Measurements from ENCODE around the gene PLCL2.

PLCL2 gene

DNA sequence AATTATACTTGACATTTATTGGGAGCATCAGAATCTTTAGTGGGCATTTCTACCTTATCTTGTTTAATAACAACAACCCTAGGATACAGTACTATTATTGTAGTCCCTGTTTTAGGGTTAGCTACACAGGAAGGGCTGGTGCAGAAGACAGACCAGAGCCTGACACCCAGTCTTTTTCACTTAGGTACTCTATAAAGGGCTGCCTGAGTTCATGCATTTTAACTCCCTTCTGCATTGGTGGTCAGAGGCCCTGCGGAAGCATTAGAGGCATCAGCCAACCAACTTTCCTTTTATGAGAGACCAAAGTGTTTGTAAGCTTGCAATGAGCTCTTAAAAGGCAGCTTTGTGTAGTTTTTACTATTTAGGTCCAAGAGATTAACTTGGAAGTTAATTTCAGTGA, 105.4 kb downstream of the PLCL2 start:
- DNase-seq = no peak
- POLR2A ChIA-PET = no interaction called here
- Histone ChIP-seq H3K9me3 (ENCODE audit: control extremely low read depth in 1 of 5, control insufficient read depth in 4 of 5, insufficient read depth in 2 of 5, low read depth in 1 of 5, low read length in 4 of 5) (no peaks in the 10 kb centered on the region), H3K27me3 (replicated peaks in 2 of 5; ENCODE audit: control insufficient read depth in 4 of 5, insufficient read depth in 5 of 5, low read length in 4 of 5) (no peaks in the 10 kb centered on the region), H3K4me3 (ENCODE audit: control insufficient read depth in 1 of 7, extremely low read depth in 1 of 7, insufficient read depth in 4 of 7, low read depth in 2 of 7, low read length in 6 of 7) (no peak overlapping the region), H3K36me3 (ENCODE audit: control insufficient read depth in 4 of 4, insufficient read depth in 4 of 4, low read length in 3 of 4) (no peaks in the 10 kb centered on the region), H3K27ac (ENCODE audit: insufficient read depth in 1 of 2, low read depth in 1 of 2, low read length in 2 of 2, poor library complexity in 1 of 2, severe bottlenecking in 2 of 2) (no peak overlapping the region), H3K4me1 (ENCODE audit: control extremely low read depth in 1 of 4, control insufficient read depth in 4 of 4, insufficient read depth in 4 of 4, low read length in 3 of 4) (peaks cover 0 to 10% (median 3%) of the 10 kb centered on the region in 4 experiments)
- CTCF ChIA-PET = interaction anchor here (0.7 kb wide), 1 partner anchor 24 kb away, joined by 3 read pairs; no protein-coding TSS in a partner anchor
- WGBS (ENCODE audit: insufficient coverage) = 83% methylated on average over 1 of the region's 1 CpG

GRCh38 chr3:16992198-16992597, 107.4 kb downstream of the PLCL2 start:
- ChIA-PET POLR2A (no interaction called here), CTCF (no interaction called here)
- Histone ChIP-seq H3K9me3 (ENCODE audit: control extremely low read depth in 1 of 5, control insufficient read depth in 4 of 5, insufficient read depth in 2 of 5, low read depth in 1 of 5, low read length in 4 of 5) (no peaks in the 10 kb centered on the region), H3K27me3 (replicated peaks in 2 of 5; ENCODE audit: control insufficient read depth in 4 of 5, insufficient read depth in 5 of 5, low read length in 4 of 5) (no peaks in the 10 kb centered on the region), H3K4me1 (ENCODE audit: control extremely low read depth in 1 of 4, control insufficient read depth in 4 of 4, insufficient read depth in 4 of 4, low read length in 3 of 4) (peaks cover 4 to 25% (median 10%) of the 10 kb centered on the region in 4 experiments), H3K4me3 (ENCODE audit: control insufficient read depth in 1 of 7, extremely low read depth in 1 of 7, insufficient read depth in 4 of 7, low read depth in 2 of 7, low read length in 6 of 7) (no peak overlapping the region), H3K36me3 (ENCODE audit: control insufficient read depth in 4 of 4, insufficient read depth in 4 of 4, low read length in 3 of 4) (no peaks in the 10 kb centered on the region), H3K27ac (ENCODE audit: insufficient read depth in 1 of 2, low read depth in 1 of 2, low read length in 2 of 2, poor library complexity in 1 of 2, severe bottlenecking in 2 of 2) (no peak overlapping the region)
- no peak for DNase-seq
- WGBS (ENCODE audit: insufficient coverage) = 100% methylated on average over 2 of the region's 3 CpGs

DNA sequence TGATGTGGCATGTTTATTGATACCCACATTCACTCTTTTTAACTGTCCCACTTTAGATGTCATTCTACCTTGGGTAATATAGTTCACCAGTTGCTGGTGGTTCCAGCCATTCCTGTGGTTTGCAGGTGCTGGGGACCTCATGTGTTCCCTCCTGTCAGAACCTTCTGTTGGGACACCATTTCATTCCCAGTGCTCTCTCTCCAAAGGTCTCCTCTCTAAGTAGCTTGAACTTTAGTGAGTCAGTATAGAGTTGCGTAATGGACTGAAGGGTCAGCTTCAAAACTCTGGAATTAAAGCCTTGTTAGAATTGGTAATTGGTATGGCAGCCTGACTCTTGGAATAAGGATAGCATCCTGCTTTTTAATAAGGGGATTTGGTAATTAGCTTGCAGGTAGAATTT, 108.5 kb downstream of the PLCL2 start:
- POLR2A ChIA-PET = interaction anchor here (0.9 kb wide), 1 partner anchor 18 kb away, joined by 3 read pairs; no protein-coding TSS in a partner anchor
- no peaks in the 10 kb centered on the region for H3K27me3 ChIP-seq (replicated peaks in 2 of 5; ENCODE audit: control insufficient read depth in 4 of 5, insufficient read depth in 5 of 5, low read length in 4 of 5)
- H3K36me3 ChIP-seq (ENCODE audit: control insufficient read depth in 4 of 4, insufficient read depth in 4 of 4, low read length in 3 of 4) = no peaks in the 10 kb centered on the region
- no peak overlapping the region for H3K27ac ChIP-seq (ENCODE audit: insufficient read depth in 1 of 2, low read depth in 1 of 2, low read length in 2 of 2, poor library complexity in 1 of 2, severe bottlenecking in 2 of 2)
- no peak overlapping the region for H3K4me3 ChIP-seq (ENCODE audit: control insufficient read depth in 1 of 7, extremely low read depth in 1 of 7, insufficient read depth in 4 of 7, low read depth in 2 of 7, low read length in 6 of 7)
- 100% methylated on average over 1 of the region's 1 CpG for WGBS (ENCODE audit: insufficient coverage)
- DNase-seq = no peak
- no peaks in the 10 kb centered on the region for H3K9me3 ChIP-seq (ENCODE audit: control extremely low read depth in 1 of 5, control insufficient read depth in 4 of 5, insufficient read depth in 2 of 5, low read depth in 1 of 5, low read length in 4 of 5)
- peaks cover 4 to 32% (median 10%) of the 10 kb centered on the region in 4 experiments for H3K4me1 ChIP-seq (ENCODE audit: control extremely low read depth in 1 of 4, control insufficient read depth in 4 of 4, insufficient read depth in 4 of 4, low read length in 3 of 4)
- CTCF ChIA-PET = interaction anchor here (1.3 kb wide), 1 partner anchor 55 kb away, joined by 3 read pairs; no protein-coding TSS in a partner anchor

- H3K27ac ChIP-seq (ENCODE audit: insufficient read depth in 1 of 2, low read depth in 1 of 2, low read length in 2 of 2, poor library complexity in 1 of 2, severe bottlenecking in 2 of 2) = no peak overlapping the region
- CTCF ChIA-PET = interaction anchor here (1.0 to 1.2 kb wide), 3 partner anchors 32 to 167 kb away, joined by 3 to 4 read pairs (median 3); no protein-coding TSS in a partner anchor
- DNase-seq = peak in 2 of 3 donors; percentile 65 to 70
- H3K9me3 ChIP-seq (ENCODE audit: control extremely low read depth in 1 of 5, control insufficient read depth in 4 of 5, insufficient read depth in 2 of 5, low read depth in 1 of 5, low read length in 4 of 5) = no peaks in the 10 kb centered on the region
- POLR2A ChIA-PET = no interaction called here
- H3K4me1 ChIP-seq (ENCODE audit: control extremely low read depth in 1 of 4, control insufficient read depth in 4 of 4, insufficient read depth in 4 of 4, low read length in 3 of 4) = peaks cover 4 to 44% (median 14%) of the 10 kb centered on the region in 4 experiments
- H3K36me3 ChIP-seq (ENCODE audit: control insufficient read depth in 4 of 4, insufficient read depth in 4 of 4, low read length in 3 of 4) = no peaks in the 10 kb centered on the region
- H3K4me3 ChIP-seq (ENCODE audit: control insufficient read depth in 1 of 7, extremely low read depth in 1 of 7, insufficient read depth in 4 of 7, low read depth in 2 of 7, low read length in 6 of 7) = peak overlapping the region in 1 of 7 experiments; percentile 0
- no peaks in the 10 kb centered on the region for H3K27me3 ChIP-seq (replicated peaks in 2 of 5; ENCODE audit: control insufficient read depth in 4 of 5, insufficient read depth in 5 of 5, low read length in 4 of 5)
- 20% methylated on average over 3 of the region's 4 CpGs for whole genome bisulfite sequencing (ENCODE audit: insufficient coverage)
These were observed 110.2 kb downstream of the PLCL2 start for GRCh38 chr3:16994854-16995525.

GRCh38 chr3:16995601-16996000, 110.8 kb downstream of the PLCL2 start:
- no peaks in the 10 kb centered on the region for H3K36me3 ChIP-seq (ENCODE audit: control insufficient read depth in 4 of 4, insufficient read depth in 4 of 4, low read length in 3 of 4)
- H3K27ac ChIP-seq (ENCODE audit: insufficient read depth in 1 of 2, low read depth in 1 of 2, low read length in 2 of 2, poor library complexity in 1 of 2, severe bottlenecking in 2 of 2) = peak overlapping the region in 1 of 2 experiments; percentile 15
- CTCF ChIA-PET = interaction anchor here (1.0 to 1.3 kb wide), 3 partner anchors 9 to 168 kb away, joined by 3 to 4 read pairs (median 3); no protein-coding TSS in a partner anchor
- no peaks in the 10 kb centered on the region for H3K9me3 ChIP-seq (ENCODE audit: control extremely low read depth in 1 of 5, control insufficient read depth in 4 of 5, insufficient read depth in 2 of 5, low read depth in 1 of 5, low read length in 4 of 5)
- DNase-seq = no peak
- H3K4me1 ChIP-seq (ENCODE audit: control extremely low read depth in 1 of 4, control insufficient read depth in 4 of 4, insufficient read depth in 4 of 4, low read length in 3 of 4) = peaks cover 4 to 44% (median 14%) of the 10 kb centered on the region in 4 experiments
- POLR2A ChIA-PET = no interaction called here
- WGBS (ENCODE audit: insufficient coverage) = 85% methylated on average over 1 of the region's 3 CpGs
- no peak overlapping the region for H3K4me3 ChIP-seq (ENCODE audit: control insufficient read depth in 1 of 7, extremely low read depth in 1 of 7, insufficient read depth in 4 of 7, low read depth in 2 of 7, low read length in 6 of 7)
- H3K27me3 ChIP-seq (replicated peaks in 2 of 5; ENCODE audit: control insufficient read depth in 4 of 5, insufficient read depth in 5 of 5, low read length in 4 of 5) = no peaks in the 10 kb centered on the region

DNA sequence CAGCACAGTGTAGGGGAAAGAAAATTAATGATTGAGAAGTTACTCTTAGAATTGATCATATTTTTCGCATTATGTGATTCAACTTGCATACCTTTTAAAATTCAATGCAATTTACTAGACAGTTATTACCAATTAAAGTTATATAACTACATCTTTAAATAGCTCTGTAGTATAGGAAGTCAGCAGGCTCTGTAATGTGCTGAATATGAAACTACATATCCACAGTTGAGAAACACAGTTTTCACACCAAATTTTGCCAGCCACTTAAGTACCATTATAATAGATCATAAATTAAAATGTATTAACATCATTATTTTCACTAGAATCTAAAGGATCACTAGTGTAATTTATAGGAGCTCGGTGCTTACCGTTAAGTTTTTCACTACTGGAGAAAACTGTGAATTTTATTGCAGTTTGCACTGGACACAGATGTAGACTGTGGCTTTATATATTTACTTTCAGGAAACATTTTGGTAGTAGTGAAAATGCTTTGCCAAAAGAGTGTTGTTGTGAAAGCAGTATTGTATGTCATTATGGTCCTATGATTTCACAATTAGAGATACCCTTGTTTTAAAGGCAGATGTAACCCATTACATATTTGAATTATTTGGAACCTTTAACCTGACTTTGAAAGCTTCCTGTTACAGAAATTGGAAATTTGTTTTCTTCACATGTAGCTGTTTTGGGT, 113.6 kb downstream of the PLCL2 start:
- Histone ChIP-seq H3K27ac (ENCODE audit: insufficient read depth in 1 of 2, low read depth in 1 of 2, low read length in 2 of 2, poor library complexity in 1 of 2, severe bottlenecking in 2 of 2) (peak overlapping the region in 1 of 2 experiments; percentile 57), H3K36me3 (ENCODE audit: control insufficient read depth in 4 of 4, insufficient read depth in 4 of 4, low read length in 3 of 4) (no peaks in the 10 kb centered on the region), H3K4me3 (ENCODE audit: control insufficient read depth in 1 of 7, extremely low read depth in 1 of 7, insufficient read depth in 4 of 7, low read depth in 2 of 7, low read length in 6 of 7) (peak overlapping the region in 2 of 7 experiments; percentile 30 to 31), H3K4me1 (ENCODE audit: control extremely low read depth in 1 of 4, control insufficient read depth in 4 of 4, insufficient read depth in 4 of 4, low read length in 3 of 4) (peaks cover 4 to 41% (median 14%) of the 10 kb centered on the region in 4 experiments), H3K27me3 (replicated peaks in 2 of 5; ENCODE audit: control insufficient read depth in 4 of 5, insufficient read depth in 5 of 5, low read length in 4 of 5) (no peaks in the 10 kb centered on the region), H3K9me3 (ENCODE audit: control extremely low read depth in 1 of 5, control insufficient read depth in 4 of 5, insufficient read depth in 2 of 5, low read depth in 1 of 5, low read length in 4 of 5) (peaks cover 0 to 6% (median 0%) of the 10 kb centered on the region in 5 experiments)
- peak in 2 of 3 donors; percentile 18 to 40 for DNase-seq
- 13% methylated on average over 2 of the region's 3 CpGs for WGBS (ENCODE audit: insufficient coverage)
- POLR2A ChIA-PET = no interaction called here
- CTCF ChIA-PET = interaction anchor here (1.0 to 2.4 kb wide), 3 partner anchors 12 to 114 kb away, joined by 3 to 7 read pairs (median 4); no protein-coding TSS in a partner anchor

- peaks cover 0 to 6% (median 0%) of the 10 kb centered on the region in 5 experiments for H3K9me3 ChIP-seq (ENCODE audit: control extremely low read depth in 1 of 5, control insufficient read depth in 4 of 5, insufficient read depth in 2 of 5, low read depth in 1 of 5, low read length in 4 of 5)
- peaks cover 4 to 41% (median 14%) of the 10 kb centered on the region in 4 experiments for H3K4me1 ChIP-seq (ENCODE audit: control extremely low read depth in 1 of 4, control insufficient read depth in 4 of 4, insufficient read depth in 4 of 4, low read length in 3 of 4)
- H3K4me3 ChIP-seq (ENCODE audit: control insufficient read depth in 1 of 7, extremely low read depth in 1 of 7, insufficient read depth in 4 of 7, low read depth in 2 of 7, low read length in 6 of 7) = no peak overlapping the region
- no peak overlapping the region for H3K27ac ChIP-seq (ENCODE audit: insufficient read depth in 1 of 2, low read depth in 1 of 2, low read length in 2 of 2, poor library complexity in 1 of 2, severe bottlenecking in 2 of 2)
- CTCF ChIA-PET = interaction anchor here (1.0 kb wide), 1 partner anchor 115 kb away, joined by 3 read pairs; no protein-coding TSS in a partner anchor
- DNase-seq = no peak
- WGBS (ENCODE audit: insufficient coverage) = 40% methylated on average over 1 of the region's 2 CpGs
- POLR2A ChIA-PET = no interaction called here
- no peaks in the 10 kb centered on the region for H3K36me3 ChIP-seq (ENCODE audit: control insufficient read depth in 4 of 4, insufficient read depth in 4 of 4, low read length in 3 of 4)
- no peaks in the 10 kb centered on the region for H3K27me3 ChIP-seq (replicated peaks in 2 of 5; ENCODE audit: control insufficient read depth in 4 of 5, insufficient read depth in 5 of 5, low read length in 4 of 5)
These were observed 114.4 kb downstream of the PLCL2 start for GRCh38 chr3:16999161-16999560.
